Astrocyte (in vitro differentiated cells and primary cell): ENCODE results near the gene TAAR1. TPM values are rescaled to one million over a fixed set of nuclear protein-coding genes. Genes with fewer than 3 reads are reported as not detected.
"Not testable (repeated sequence)": the region's sequence is repeated elsewhere in the genome, so short reads cannot be mapped to it uniquely, and the experiment has no call there.

Experiments used
- DNase-seq: peaks from one replicate; pipeline ENCODE4 v3.0.0-alpha.2; 2010; ENCODE audit warnings: low read depth
- FAIRE-seq: peaks from 2 replicates; lab custom pipeline; 2011; peaks lifted over from hg19 to GRCh38; lab: Jason Lieb, UNC
- H2AFZ ChIP-seq: 2 replicates; pipeline ENCODE4 v1.6.0; 2012; ENCODE audit warnings: low read depth, low read length, inconsistent platforms
- H3K27ac ChIP-seq: 2 replicates; pipeline ENCODE4 v1.5.1; 2011; ENCODE audit warnings: low read depth, low read length, inconsistent platforms
- H3K27me3 ChIP-seq: 2 replicates; pipeline ENCODE4 v1.6.0; 2011; ENCODE audit warnings: low read length, inconsistent platforms; ENCODE audit not compliant: insufficient read depth
- H3K36me3 ChIP-seq: 2 replicates; pipeline ENCODE4 v1.5.1; 2011; ENCODE audit warnings: low read length, inconsistent platforms; ENCODE audit not compliant: insufficient read depth
- H3K4me1 ChIP-seq: 2 replicates; pipeline ENCODE4 v1.5.1; 2011; ENCODE audit warnings: low read length, inconsistent platforms; ENCODE audit not compliant: insufficient read depth
- H3K4me2 ChIP-seq: 2 replicates; pipeline ENCODE4 v1.6.0; 2012; ENCODE audit warnings: low read length, inconsistent platforms
- H3K4me3 ChIP-seq: 2 replicates; pipeline ENCODE4 v1.5.1; 2011; ENCODE audit warnings: low read depth, mild to moderate bottlenecking, low read length, inconsistent platforms; ENCODE audit not compliant: insufficient read depth
- H3K79me2 ChIP-seq: 2 replicates; pipeline ENCODE4 v1.6.0; 2012; ENCODE audit warnings: mild to moderate bottlenecking, low read length, inconsistent platforms; ENCODE audit not compliant: insufficient read depth
- H3K9ac ChIP-seq: 2 replicates; pipeline ENCODE4 v1.6.0; 2012; ENCODE audit warnings: mild to moderate bottlenecking, low read length, inconsistent platforms
- H3K9me3 ChIP-seq: 2 replicates; pipeline ENCODE4 v1.5.1; 2012; ENCODE audit warnings: low read depth, mild to moderate bottlenecking, low read length, inconsistent platforms; ENCODE audit not compliant: insufficient read depth
- H4K20me1 ChIP-seq: 2 replicates; pipeline ENCODE4 v1.6.0; 2012; ENCODE audit warnings: low read length, inconsistent platforms; ENCODE audit not compliant: insufficient read depth
- H3K27ac Mint-ChIP-seq: one replicate; pipeline ENCODE4 v1.8.0; 2021; ENCODE audit warnings: mild to moderate bottlenecking, mixed read lengths; ENCODE audit not compliant: unreplicated experiment
- H3K27me3 Mint-ChIP-seq: one replicate; pipeline ENCODE4 v1.8.0; 2021; ENCODE audit warnings: low read depth, mixed read lengths; ENCODE audit not compliant: unreplicated experiment
- H3K36me3 Mint-ChIP-seq: one replicate; pipeline ENCODE4 v1.8.0; 2021; ENCODE audit warnings: low read depth, mixed read lengths; ENCODE audit not compliant: unreplicated experiment
- H3K4me1 Mint-ChIP-seq: one replicate; pipeline ENCODE4 v1.8.0; 2021; ENCODE audit warnings: low read depth, mixed read lengths; ENCODE audit not compliant: unreplicated experiment
- H3K4me3 Mint-ChIP-seq: one replicate; pipeline ENCODE4 v1.8.0; 2021; ENCODE audit warnings: mild to moderate bottlenecking, moderate library complexity, mixed read lengths; ENCODE audit not compliant: unreplicated experiment
- H3K9me3 Mint-ChIP-seq: one replicate; pipeline ENCODE4 v1.8.0; 2021; ENCODE audit warnings: mild to moderate bottlenecking, mixed read lengths; ENCODE audit not compliant: unreplicated experiment
- CTCF ChIP-seq: IDR thresholded peaks from 2 replicates; pipeline ENCODE4 v1.5.1; 2011; ENCODE audit warnings: low read depth, mild to moderate bottlenecking, inconsistent platforms, low read length, moderate library complexity; ENCODE audit not compliant: insufficient read depth
- EZH2 ChIP-seq: IDR thresholded peaks from 2 replicates; pipeline ENCODE4 v1.6.1; 2012; ENCODE audit warnings: mild to moderate bottlenecking, low read length, inconsistent platforms; ENCODE audit not compliant: insufficient read depth
- total RNA-seq: library from RNA; stranded (reverse); gene quantifications from 2 replicates; pipeline ENCODE4 v1.2.1, GENCODE V29; 2021

Gene TAAR1
- total RNA-seq, 1 donor from 2014 or later = not detected

- Histone ChIP-seq H3K27ac (no peak overlapping the region), H3K79me2 (no peaks in the 10 kb centered on the region), H4K20me1 (no peaks in the 10 kb centered on the region), H3K4me2 (no peak overlapping the region), H3K27me3 (no peaks in the 10 kb centered on the region), H3K36me3 (no peaks in the 10 kb centered on the region), H3K4me1 (no peaks in the 10 kb centered on the region), H3K9me3 (no peaks in the 10 kb centered on the region), H3K9ac (no peak overlapping the region), H2AFZ (no peak overlapping the region), H3K4me3 (no peak overlapping the region)
- no peaks in the 10 kb centered on the region for H3K4me1 Mint-ChIP-seq
- no peaks in the 10 kb centered on the region for H3K36me3 Mint-ChIP-seq
- H3K27me3 Mint-ChIP-seq = peaks cover 5% of the 10 kb centered on the region
- FAIRE-seq = no peak
- TF ChIP-seq CTCF = no peak
- TF ChIP-seq EZH2 = no peak
- no peak overlapping the region for H3K4me3 Mint-ChIP-seq
- peaks cover 2% of the 10 kb centered on the region for H3K9me3 Mint-ChIP-seq
- no peak overlapping the region for H3K27ac Mint-ChIP-seq
- DNase-seq = no peak
These were observed 54.3 kb downstream of the TAAR1 start for GRCh38 chr6:132604635-132605152.

GRCh38 chr6:132600900-132601299 is 58.1 kb downstream of the TAAR1 start:
- H3K27ac ChIP-seq, H2AFZ ChIP-seq, H3K36me3 ChIP-seq, H3K27me3 Mint-ChIP-seq, DNase-seq, H3K4me3 ChIP-seq, H3K9ac ChIP-seq, H3K27ac Mint-ChIP-seq, H3K36me3 Mint-ChIP-seq, H3K9me3 ChIP-seq, H3K4me2 ChIP-seq, H3K4me1 ChIP-seq, H3K4me3 Mint-ChIP-seq, H3K79me2 ChIP-seq, H3K9me3 Mint-ChIP-seq, H4K20me1 ChIP-seq, H3K27me3 ChIP-seq, FAIRE-seq, H3K4me1 Mint-ChIP-seq: not testable (repeated sequence)

GRCh38 chr6:132598473-132598872 is 60.5 kb downstream of the TAAR1 start:
- no peak for DNase-seq
- H3K36me3 ChIP-seq = no peaks in the 10 kb centered on the region
- no peak for TF ChIP-seq EZH2
- TF ChIP-seq CTCF = no peak
- H3K27me3 ChIP-seq = no peaks in the 10 kb centered on the region
- no peak overlapping the region for H3K4me3 ChIP-seq
- no peaks in the 10 kb centered on the region for H3K9me3 ChIP-seq
- Mint-ChIP-seq H3K27ac (no peak overlapping the region), H3K36me3 (no peaks in the 10 kb centered on the region), H3K4me3 (no peak overlapping the region), H3K9me3 (no peaks in the 10 kb centered on the region), H3K4me1 (no peaks in the 10 kb centered on the region), H3K27me3 (peaks cover 3% of the 10 kb centered on the region)
- no peaks in the 10 kb centered on the region for H3K4me1 ChIP-seq
- no peak overlapping the region for H3K9ac ChIP-seq
- FAIRE-seq = no peak
- no peak overlapping the region for H3K27ac ChIP-seq
- no peaks in the 10 kb centered on the region for H4K20me1 ChIP-seq
- no peak overlapping the region for H2AFZ ChIP-seq
- no peaks in the 10 kb centered on the region for H3K79me2 ChIP-seq
- H3K4me2 ChIP-seq = no peak overlapping the region
